Measurements from ENCODE around the gene SCN1A.
"Not testable (repeated sequence)": the region's sequence is repeated elsewhere in the genome, so short reads cannot be mapped to it uniquely, and the experiment has no call there.

The SCN1A gene

GRCh38 chr2:166135152-166135848, 7.5 kb upstream of the SCN1A start:
- DNase-seq = no peak

DNA sequence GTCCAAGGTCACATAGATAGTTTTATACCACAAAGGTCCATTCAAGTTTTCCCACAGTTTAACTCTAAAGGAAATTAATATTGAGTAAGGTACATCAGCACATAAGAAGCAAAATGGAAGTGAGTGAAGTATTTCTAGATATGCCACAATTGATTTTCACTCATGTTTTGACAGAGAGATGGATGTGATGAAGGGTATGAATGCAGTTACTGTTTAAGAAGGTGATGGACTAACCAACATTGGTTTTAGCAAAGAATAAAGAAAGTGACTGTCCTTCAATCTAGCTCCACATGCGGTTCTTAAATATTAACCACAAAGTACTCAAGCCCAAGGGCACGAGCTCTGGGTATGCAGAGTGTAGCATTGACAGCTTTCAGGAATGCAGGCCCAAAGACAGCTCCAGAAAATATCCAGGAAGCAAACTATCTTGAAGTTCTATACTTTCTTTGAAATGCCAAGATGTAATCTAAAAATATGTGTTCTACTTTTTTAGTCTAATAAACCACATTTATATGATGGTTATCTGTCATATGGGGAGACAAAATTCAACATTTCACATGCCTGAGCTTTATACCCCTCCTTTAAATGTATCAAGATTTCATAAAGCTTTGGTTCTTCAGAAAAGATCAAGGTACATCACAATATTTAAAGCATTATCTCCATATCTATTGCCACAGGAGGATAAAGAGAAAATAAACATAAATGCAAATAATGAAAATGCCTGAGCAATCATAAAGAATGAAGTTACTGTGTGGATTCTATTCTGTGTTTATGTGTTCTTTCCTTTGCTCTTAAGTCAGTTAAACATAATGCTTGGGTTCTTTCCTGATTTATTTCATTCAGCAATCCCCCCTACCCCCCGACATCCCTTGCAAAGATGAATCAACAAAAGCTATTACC, 6.7 kb upstream of the SCN1A start:
- no peak for DNase-seq

GRCh38 chr2:166133653-166134052, 5.8 kb upstream of the SCN1A start:
- DNase-seq = no peak

- DNase-seq = no peak
Measured at GRCh38 chr2:166128156-166128505, 311 bp upstream of the SCN1A start.

DNA sequence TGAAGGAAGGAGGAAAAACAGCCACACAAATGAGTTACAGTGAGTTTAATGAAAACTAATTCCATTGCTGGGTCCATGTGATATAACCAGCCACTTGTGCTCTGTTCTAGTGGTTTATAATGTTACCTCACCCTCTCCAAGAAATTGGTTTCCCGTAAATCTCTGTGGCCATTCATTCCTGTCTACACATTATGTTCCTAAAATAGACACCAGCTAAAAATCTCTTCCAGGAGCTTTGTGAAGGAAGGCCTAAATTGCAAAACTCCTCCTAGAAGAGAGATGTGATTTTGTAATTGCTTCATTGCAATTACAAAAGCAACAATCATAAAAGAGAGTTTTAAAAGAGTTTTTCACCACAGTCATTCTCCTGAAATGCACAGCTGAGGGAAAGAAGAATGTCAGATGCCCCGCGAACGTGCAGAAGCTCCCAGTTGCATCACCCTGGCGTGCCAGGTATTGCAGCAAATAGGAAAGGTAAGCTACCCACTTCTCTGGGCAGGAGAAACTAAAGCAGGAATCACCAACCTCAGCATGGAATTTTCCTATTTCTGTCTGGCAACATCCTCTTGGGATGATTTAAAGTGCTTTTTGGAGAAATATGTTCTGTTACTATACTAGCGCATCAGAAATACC, 1.7 kb downstream of the SCN1A start:
- DNase-seq = no peak

DNA sequence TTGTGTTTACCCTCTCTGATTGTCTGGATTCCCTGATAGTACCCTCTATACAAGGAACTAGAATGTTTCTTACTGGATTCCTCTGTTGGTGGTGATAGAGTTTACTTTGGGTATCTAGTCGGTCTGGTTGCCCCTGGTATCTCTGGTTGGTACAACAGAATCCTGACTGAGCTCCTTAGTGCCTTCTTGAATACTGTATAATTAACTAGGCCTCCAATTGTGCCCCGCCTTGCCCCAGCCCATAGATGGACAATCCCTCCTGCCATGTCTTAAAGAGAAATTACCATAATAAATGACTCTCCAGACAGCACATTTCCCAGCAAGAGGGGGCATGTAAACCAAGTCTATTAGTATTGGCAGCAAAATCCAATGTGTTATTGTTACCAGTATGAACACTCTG, 2.3 kb downstream of the SCN1A start:
- no peak for DNase-seq

- DNase-seq = no peak
Measured at GRCh38 chr2:166118180-166118579, 9.6 kb downstream of the SCN1A start.

- no peak for DNase-seq
Measured at GRCh38 chr2:166117491-166117890, 10.3 kb downstream of the SCN1A start.

GRCh38 chr2:166115589-166115988, 12.2 kb downstream of the SCN1A start:
- no peak for DNase-seq

- DNase-seq = no peak
Measured at GRCh38 chr2:166112193-166112605, 15.6 kb downstream of the SCN1A start.

GRCh38 chr2:166106431-166107015, 21.3 kb downstream of the SCN1A start:
- no peak for DNase-seq

- no peak for DNase-seq
Measured at GRCh38 chr2:166104773-166105172, 23.0 kb downstream of the SCN1A start.

- no peak for DNase-seq
Measured at GRCh38 chr2:166104084-166104483, 23.7 kb downstream of the SCN1A start.

GRCh38 chr2:166103277-166103676, 24.5 kb downstream of the SCN1A start:
- DNase-seq = not testable (repeated sequence)

DNA sequence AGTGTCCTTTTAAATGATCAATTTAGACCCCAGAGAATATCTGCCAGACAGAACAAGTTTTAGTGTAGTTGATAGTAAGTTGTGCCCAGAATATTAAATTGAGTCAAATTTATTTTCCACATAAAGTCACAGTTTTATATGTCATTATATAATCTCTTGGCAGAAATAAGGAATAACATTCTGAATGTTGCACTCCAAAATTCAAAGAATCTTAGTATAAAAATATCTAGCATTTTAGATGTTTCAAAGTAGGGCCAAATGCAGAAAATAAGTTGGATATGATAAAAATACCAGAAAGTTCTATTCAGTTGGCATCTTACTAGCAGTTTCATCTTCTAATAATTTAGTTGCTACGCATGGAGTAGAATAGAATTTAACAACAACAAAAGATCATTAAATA, 33.5 kb downstream of the SCN1A start:
- no peak for DNase-seq

- no peak for DNase-seq
Measured at GRCh38 chr2:166092889-166093288, 34.9 kb downstream of the SCN1A start.

GRCh38 chr2:166091439-166091838, 36.4 kb downstream of the SCN1A start:
- DNase-seq = no peak

DNA sequence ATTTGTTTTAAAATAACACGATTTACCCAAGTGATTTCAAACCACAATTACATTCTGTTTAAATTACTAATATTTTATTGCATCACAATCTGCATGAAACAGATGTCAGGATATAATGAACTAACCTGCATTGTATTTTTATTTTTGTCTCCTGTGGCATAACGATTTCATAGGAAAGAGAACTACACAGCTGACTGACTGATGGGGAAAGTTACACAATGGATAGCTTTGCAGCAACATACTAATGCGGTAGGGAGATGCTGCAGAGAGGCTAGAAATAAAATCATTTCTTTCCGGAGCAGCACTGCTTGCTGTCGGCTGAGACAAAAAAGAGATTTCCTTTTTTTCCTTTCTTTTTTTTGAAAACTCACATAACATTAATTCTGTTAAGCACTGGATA, 36.9 kb downstream of the SCN1A start:
- no peak for DNase-seq

GRCh38 chr2:166090346-166090745, 37.5 kb downstream of the SCN1A start:
- no peak for DNase-seq

GRCh38 chr2:166088634-166089033, 39.2 kb downstream of the SCN1A start:
- no peak for DNase-seq

DNA sequence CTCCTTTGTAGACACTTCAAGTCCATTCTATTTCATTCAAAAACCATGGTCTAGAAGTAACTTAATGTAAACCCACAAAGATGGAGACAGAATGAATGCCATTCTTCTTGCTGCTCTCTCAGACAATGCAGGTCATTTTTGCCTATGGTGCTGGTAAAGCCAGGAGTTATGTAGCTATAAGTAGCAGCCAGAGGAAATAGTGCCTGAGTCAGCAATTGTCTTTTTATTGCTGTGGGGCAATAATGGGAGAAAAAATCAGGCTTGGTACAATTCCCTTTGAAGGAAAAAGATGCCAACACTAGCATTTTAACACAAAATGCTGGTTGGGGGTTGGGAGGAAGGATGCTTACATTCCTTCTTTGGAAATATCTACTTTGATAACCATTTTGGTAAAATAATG, 43.5 kb downstream of the SCN1A start:
- no peak for DNase-seq

DNA sequence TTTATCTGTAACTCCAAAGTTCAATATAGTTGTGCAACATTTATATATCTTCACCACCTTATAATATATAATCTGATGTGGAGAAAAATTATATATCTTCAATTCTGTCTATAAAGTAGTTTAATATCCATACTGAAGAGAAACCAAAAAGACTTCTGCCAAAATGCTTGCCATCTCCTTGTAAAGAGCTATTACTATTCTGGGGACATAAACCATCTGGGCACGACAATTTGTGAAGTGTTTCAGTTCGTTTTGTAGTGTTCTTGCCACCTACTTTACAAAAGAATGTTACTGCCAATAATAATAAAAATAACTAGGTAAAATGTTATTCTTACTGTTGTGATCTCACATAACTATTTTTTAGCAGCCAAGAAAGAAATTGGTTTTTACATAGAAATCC, 45.1 kb downstream of the SCN1A start:
- DNase-seq = no peak

GRCh38 chr2:166081852-166082251, 46.0 kb downstream of the SCN1A start:
- DNase-seq = no peak

Measured in DMS153 (cell line).